Measurements from ENCODE around the gene BBS12.

BBS12 gene

DNA sequence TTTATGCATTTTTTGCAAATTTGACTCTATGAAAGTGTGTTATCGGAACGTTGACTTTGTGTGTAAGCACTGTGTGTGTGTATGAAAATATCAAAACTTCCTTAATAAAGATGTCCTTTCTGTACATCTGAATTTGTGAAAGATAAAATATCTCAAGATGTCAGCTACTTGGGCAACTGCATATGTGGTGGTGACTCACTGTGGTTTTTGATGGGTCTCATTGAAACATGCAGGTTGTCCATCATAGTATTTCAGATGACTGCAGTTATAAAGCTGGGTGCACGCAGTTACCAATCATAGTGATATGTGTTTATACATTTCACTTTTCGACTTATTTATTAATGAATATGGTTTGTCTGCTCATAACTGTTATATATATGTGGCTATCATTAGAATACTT, 19.7 kb upstream of the BBS12 start:
- TF ChIP-seq, protein P1, sequence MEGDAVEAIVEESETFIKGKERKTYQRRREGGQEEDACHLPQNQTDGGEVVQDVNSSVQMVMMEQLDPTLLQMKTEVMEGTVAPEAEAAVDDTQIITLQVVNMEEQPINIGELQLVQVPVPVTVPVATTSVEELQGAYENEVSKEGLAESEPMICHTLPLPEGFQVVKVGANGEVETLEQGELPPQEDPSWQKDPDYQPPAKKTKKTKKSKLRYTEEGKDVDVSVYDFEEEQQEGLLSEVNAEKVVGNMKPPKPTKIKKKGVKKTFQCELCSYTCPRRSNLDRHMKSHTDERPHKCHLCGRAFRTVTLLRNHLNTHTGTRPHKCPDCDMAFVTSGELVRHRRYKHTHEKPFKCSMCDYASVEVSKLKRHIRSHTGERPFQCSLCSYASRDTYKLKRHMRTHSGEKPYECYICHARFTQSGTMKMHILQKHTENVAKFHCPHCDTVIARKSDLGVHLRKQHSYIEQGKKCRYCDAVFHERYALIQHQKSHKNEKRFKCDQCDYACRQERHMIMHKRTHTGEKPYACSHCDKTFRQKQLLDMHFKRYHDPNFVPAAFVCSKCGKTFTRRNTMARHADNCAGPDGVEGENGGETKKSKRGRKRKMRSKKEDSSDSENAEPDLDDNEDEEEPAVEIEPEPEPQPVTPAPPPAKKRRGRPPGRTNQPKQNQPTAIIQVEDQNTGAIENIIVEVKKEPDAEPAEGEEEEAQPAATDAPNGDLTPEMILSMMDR (IDR thresholded peaks at IDR 0.05; ENCODE audit: insufficient read depth, missing control alignments), result no peak
- FAIRE-seq (no peak), DNase-seq (ENCODE audit: insufficient read length, low spot score) (no peak)

- FAIRE-seq, result no peak
- TF ChIP-seq, protein P1 (IDR thresholded peaks at IDR 0.05; ENCODE audit: insufficient read depth, missing control alignments), result no peak
- DNase-seq (ENCODE audit: insufficient read length, low spot score), result no peak
Observed at GRCh38 chr4:122715221-122715620, 17.3 kb upstream of the BBS12 start.

DNA sequence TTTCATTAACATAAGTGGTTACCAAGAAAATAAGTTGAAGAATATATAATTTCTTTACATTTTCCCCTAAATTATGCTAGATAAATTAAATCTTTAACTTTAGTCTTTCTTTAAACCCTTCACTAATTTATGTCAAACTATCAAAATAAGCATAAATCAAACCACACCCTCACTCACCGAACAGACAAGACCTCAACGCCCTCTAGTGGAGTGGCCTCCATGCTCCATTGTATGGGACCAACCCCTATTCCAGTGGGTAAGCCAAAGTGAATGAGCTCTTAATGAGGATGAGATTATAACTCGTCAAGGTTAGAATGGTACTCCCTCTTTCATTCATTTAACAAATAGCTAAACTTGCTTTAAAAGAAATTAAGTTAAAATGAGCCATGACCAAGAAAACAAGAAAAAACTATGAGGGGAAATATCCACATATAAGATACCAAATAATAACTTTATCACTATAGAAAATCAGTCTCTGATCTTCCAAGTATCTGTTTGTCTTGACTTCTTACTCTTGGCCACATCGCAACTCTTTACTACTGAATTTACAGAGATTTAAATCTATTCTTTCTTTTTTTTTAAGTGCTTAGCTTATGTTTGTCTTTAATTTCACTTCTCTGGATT, 15.6 kb upstream of the BBS12 start:
- TF ChIP-seq, protein P1 (IDR thresholded peaks at IDR 0.05; ENCODE audit: insufficient read depth, missing control alignments), result peak; percentile 83
- peak; percentile 55 for DNase-seq (ENCODE audit: insufficient read length, low spot score)
- peak; percentile 72 for FAIRE-seq

DNA sequence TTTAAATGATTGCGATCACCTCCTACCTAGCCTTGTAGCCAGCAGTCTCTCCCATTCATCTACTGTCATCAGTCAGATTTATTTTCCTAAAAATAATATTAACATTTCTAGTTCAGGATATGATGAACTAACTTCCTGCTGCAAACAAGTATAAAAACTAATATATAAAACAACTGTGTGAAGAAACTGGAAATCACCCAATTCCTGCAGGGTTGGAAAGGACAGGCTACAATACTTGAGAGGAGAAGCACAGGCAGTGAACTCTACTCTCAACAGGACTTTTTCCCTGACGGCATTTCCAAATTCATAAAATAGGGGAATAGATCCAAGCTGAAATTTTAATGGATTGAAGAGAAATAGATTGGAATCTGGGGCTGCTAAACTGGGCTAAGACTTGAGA, 14.2 kb upstream of the BBS12 start:
- no peak for DNase-seq (ENCODE audit: insufficient read length, low spot score)
- FAIRE-seq, result no peak
- TF ChIP-seq, protein P1 (IDR thresholded peaks at IDR 0.05; ENCODE audit: insufficient read depth, missing control alignments), result no peak

- DNase-seq (ENCODE audit: insufficient read length, low spot score) (no peak), FAIRE-seq (peak; percentile 44)
- TF ChIP-seq, protein P1 (IDR thresholded peaks at IDR 0.05; ENCODE audit: insufficient read depth, missing control alignments), result no peak
Observed at GRCh38 chr4:122722256-122722655, 10.2 kb upstream of the BBS12 start.

DNA sequence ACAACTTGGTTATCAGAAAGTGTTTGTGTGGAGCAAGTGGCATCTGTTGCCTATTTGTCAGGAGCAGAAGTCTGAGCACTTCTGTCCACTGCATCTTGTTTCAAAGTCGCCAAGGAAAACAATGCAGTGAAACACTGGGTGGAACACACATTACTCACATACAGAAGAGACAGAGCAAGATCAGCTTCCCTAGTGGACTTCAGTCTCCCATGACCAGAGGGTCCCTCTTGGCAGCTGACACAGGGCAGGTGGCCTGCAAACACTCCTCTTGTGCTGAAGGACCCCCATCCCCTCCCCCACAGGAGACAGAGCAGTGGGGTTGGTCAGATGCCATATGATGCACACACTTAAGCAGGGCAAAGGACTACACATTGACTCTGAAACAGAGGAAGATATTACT, 3.6 kb upstream of the BBS12 start:
- FAIRE-seq, result no peak
- TF ChIP-seq, protein P1 (IDR thresholded peaks at IDR 0.05; ENCODE audit: insufficient read depth, missing control alignments), result no peak
- no peak for DNase-seq (ENCODE audit: insufficient read length, low spot score)

DNA sequence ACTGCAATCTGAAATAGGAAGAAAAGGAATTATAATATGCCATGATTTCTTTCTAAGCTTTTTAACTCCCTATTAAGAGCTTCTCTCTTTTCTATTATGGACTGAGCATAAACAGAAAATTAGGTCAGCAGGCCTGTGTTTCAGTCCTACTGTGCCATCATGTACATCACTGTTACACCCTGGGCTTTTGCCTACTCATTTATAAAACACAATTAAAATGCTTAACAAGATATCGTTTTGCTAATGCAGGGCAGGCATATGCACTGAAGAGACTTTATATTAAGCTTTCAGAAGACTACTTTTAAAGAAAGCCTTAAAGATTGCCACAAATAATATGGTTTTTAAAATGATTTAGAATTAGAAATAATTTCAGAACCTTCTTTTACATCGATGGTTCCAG, 828 bp upstream of the BBS12 start:
- DNase-seq (ENCODE audit: insufficient read length, low spot score) (no peak), FAIRE-seq (no peak)
- TF ChIP-seq, protein P1 (IDR thresholded peaks at IDR 0.05; ENCODE audit: insufficient read depth, missing control alignments), result no peak
